Measurements from ENCODE around the gene INO80B. TPM values are rescaled to one million over a fixed set of nuclear protein-coding genes. Genes with fewer than 3 reads are reported as not detected.

INO80B gene
- total RNA-seq = 38.4 TPM
- long read RNA-seq, transcript INO80B-201 (5 exons, 1,261 nt) = major isoform, 10 of 15 reads
- long read RNA-seq, partial matches to known transcripts = 1 of 15 reads
- long read RNA-seq, other reads (novel, unspliced or antisense) = 0 of 15 reads

GRCh38 chr2:74454654-74455511 lies at the start of gene INO80B:
Gene INO80B (plus strand): TSS chr2:74455087. CDS start chr2:74455117, 30 bp downstream.
- H3K36me3 ChIP-seq = no peaks in the 10 kb centered on the region
- H3K4me3 ChIP-seq = peak within 1 kb of the TSS; percentile 90
- intact Hi-C loops (cut with DNase I) = no loop called here
- no peaks in the 10 kb centered on the region for H3K27me3 ChIP-seq (ENCODE audit: low read depth)
- H3K4me1 ChIP-seq = peaks cover 36% of the 10 kb centered on the region
- no peak for TF ChIP-seq CTCF (IDR thresholded peaks at IDR 0.05)
- ATAC-seq (peak; percentile 76 to 86), DNase-seq (peak; percentile 95)
- H3K9me3 ChIP-seq = no peaks in the 10 kb centered on the region
- H3K27ac ChIP-seq = peak within 1 kb of the TSS; percentile 76

DNA sequence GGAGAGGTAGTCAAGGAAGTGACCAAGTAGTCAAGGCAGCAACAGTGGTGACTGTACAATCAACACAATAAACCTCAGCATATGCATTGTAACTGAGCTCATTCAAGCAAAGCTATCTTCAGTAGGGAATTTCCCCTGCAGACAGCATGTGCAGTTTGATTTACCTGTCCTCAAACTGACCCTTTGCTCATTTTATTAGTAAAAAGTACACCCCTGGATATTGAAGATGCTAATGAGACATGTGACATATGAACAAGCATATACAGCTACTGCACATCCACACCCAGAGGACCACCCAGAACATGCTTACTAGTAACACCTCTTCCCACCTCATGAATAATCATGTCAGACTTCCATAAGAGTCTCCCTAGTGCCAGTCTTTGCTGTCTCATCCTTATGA lies 48.9 kb upstream of the INO80B start:
- H3K4me1 ChIP-seq = no peaks in the 10 kb centered on the region
- no peaks in the 10 kb centered on the region for H3K36me3 ChIP-seq
- DNase-seq (no peak), ATAC-seq (no peak)
- H3K27ac ChIP-seq = no peak overlapping the region
- TF ChIP-seq CTCF (IDR thresholded peaks at IDR 0.05) = no peak
- intact Hi-C loops (cut with DNase I) = no loop called here
- H3K4me3 ChIP-seq = no peak overlapping the region
- no peaks in the 10 kb centered on the region for H3K27me3 ChIP-seq (ENCODE audit: low read depth)
- no peaks in the 10 kb centered on the region for H3K9me3 ChIP-seq

- Histone ChIP-seq H3K36me3 (no peaks in the 10 kb centered on the region), H3K4me3 (no peak overlapping the region), H3K27ac (no peak overlapping the region), H3K4me1 (no peaks in the 10 kb centered on the region), H3K27me3 (ENCODE audit: low read depth) (no peaks in the 10 kb centered on the region), H3K9me3 (no peaks in the 10 kb centered on the region)
- ATAC-seq = no peak
- no peak for TF ChIP-seq CTCF (IDR thresholded peaks at IDR 0.05)
- DNase-seq = no peak
- intact Hi-C loops (cut with DNase I) = no loop called here
Observed at GRCh38 chr2:74407682-74408081, 47.2 kb upstream of the INO80B start.

DNA sequence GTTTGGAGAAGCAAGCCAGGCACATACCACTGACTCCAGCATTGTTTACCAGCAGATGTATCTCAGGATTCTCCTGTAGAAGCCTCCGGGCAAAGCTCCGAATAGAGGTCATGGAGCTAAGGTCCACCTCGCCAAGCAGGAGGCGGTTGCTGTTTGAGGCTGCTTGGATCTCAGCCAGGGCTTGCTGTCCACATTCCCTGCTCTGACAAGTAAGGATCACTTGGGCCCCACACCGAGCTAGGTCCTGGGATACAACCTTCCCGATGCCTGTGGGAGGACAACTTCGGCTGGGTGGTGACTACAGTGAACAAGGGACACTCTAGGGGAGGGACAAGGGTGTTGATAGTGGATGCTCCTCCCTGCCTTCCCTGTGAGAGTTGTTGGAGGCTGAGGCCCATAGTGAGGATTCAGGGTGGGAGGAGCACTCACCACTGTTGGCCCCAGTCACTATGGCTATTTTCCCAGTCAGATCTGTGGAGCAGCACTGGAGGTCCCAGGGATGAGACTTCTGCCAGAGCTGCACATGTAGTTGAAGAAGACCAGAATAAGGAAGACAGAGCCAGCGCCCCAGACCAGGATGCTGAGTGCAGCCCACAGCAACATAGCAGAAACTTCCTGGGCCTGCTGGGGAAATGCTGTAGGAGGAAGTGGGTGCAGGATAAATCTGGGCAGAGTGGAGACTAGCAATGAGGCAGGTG lies 41.7 kb upstream of the INO80B start:
- Histone ChIP-seq H3K36me3 (no peaks in the 10 kb centered on the region), H3K4me3 (no peak overlapping the region), H3K9me3 (no peaks in the 10 kb centered on the region), H3K27me3 (ENCODE audit: low read depth) (peaks cover 11% of the 10 kb centered on the region), H3K27ac (no peak overlapping the region), H3K4me1 (peaks cover 25% of the 10 kb centered on the region)
- intact Hi-C loops (cut with DNase I) = no loop called here
- no peak for ATAC-seq
- no peak for TF ChIP-seq CTCF (IDR thresholded peaks at IDR 0.05)
- no peak for DNase-seq

- ATAC-seq (peak; percentile 32 to 34), DNase-seq (no peak)
- no peaks in the 10 kb centered on the region for H3K9me3 ChIP-seq
- no peaks in the 10 kb centered on the region for H3K36me3 ChIP-seq
- intact Hi-C loops (cut with DNase I) = no loop called here
- peaks cover 31% of the 10 kb centered on the region for H3K4me1 ChIP-seq
- H3K27ac ChIP-seq = peak overlapping the region; percentile 36
- TF ChIP-seq CTCF (IDR thresholded peaks at IDR 0.05) = no peak
- H3K27me3 ChIP-seq (ENCODE audit: low read depth) = peaks cover 11% of the 10 kb centered on the region
- H3K4me3 ChIP-seq = peak overlapping the region; percentile 66
Observed at GRCh38 chr2:74414441-74414840, 40.4 kb upstream of the INO80B start.

Data from lower lobe of right lung (tissue), 2 donors.